GM12878 (cell line): Measurements from ENCODE around the gene ZNF687.
A peak's percentile ranks its signal among the peaks of the same experiment; 100 is the strongest.

Experiments used
- ASH2L ChIP-seq: fragments of 300-600, 200-600 bp; sonication (generic); IDR thresholded peaks from 2 replicates; pipeline ENCODE4 v1.6.1; 2017; ENCODE audit warnings: low read depth, mild to moderate bottlenecking, borderline replicate concordance
- BRCA1 ChIP-seq: IDR thresholded peaks from 2 replicates; pipeline ENCODE4 v1.6.1; 2011; ENCODE audit warnings: low read depth, low read length, improper control_type of control experiment
- CTCF ChIP-seq, 3 experiments: IDR thresholded peaks in 2 of 3; conservative IDR thresholded peaks in 1 of 3; 2 replicates each; pipeline ENCODE4 v1.5.1; 2011; ENCODE audit warnings: low read depth in 3 of 3, low read length in 3 of 3, mild to moderate bottlenecking in 3 of 3, control low read depth in 2 of 3, moderate library complexity in 2 of 3, inconsistent platforms in 1 of 3, mixed read lengths in 1 of 3; ENCODE audit not compliant: control insufficient read depth in 2 of 3, insufficient read depth in 1 of 3; ENCODE audit errors: extremely low read depth in 1 of 3
- ESRRA ChIP-seq: IDR thresholded peaks from 2 replicates; pipeline ENCODE4 v1.6.1; 2012; ENCODE audit warnings: mild to moderate bottlenecking, low read length, improper control_type of control experiment
- MXI1 ChIP-seq: fragments of 150-350 bp; IDR thresholded peaks from 2 replicates; pipeline ENCODE4 v1.6.1; 2011; ENCODE audit warnings: low read depth, mild to moderate bottlenecking, inconsistent platforms, low read length, improper control_type of control experiment
- MYC ChIP-seq: IDR thresholded peaks from 2 replicates; pipeline ENCODE4 v1.6.1; 2011; ENCODE audit warnings: mild to moderate bottlenecking, low read length, moderate library complexity, inconsistent platforms; ENCODE audit not compliant: insufficient read depth, insufficient replicate concordance, insufficient read length, severe bottlenecking
- NBN ChIP-seq: fragments of 450-650 bp; IDR thresholded peaks from 2 replicates; pipeline ENCODE4 v1.6.1; 2016
- POLR2A ChIP-seq: IDR thresholded peaks from 2 replicates; pipeline ENCODE4 v1.6.1; 2011; ENCODE audit warnings: low read depth, mild to moderate bottlenecking, low read length
- RFX5 ChIP-seq: IDR thresholded peaks from 2 replicates; pipeline ENCODE4 v1.6.1; 2011; ENCODE audit warnings: low read depth, low read length, improper control_type of control experiment
- TCF12 ChIP-seq: IDR thresholded peaks from 2 replicates; pipeline ENCODE4 v1.6.1; 2011; ENCODE audit warnings: low read depth, mild to moderate bottlenecking, low read length

GRCh38 chr1:151327223-151327902 lies 45.3 kb downstream of the ZNF687 start, which contains the start of gene PI4KB:
- TF ChIP-seq MXI1 (no peak), CTCF (IDR thresholded peaks at IDR 0.05 in 2 of 3, conservative IDR thresholded peaks at IDR 0.05 in 1 of 3; ENCODE audit: control insufficient read depth in 2 of 3, extremely low read depth in 1 of 3, insufficient read depth in 1 of 3, low read depth in 3 of 3, low read length in 3 of 3) (no peak), MYC (no peak), BRCA1 (no peak), ASH2L (no peak), RFX5 (no peak), ESRRA (no peak), NBN (peak; percentile 15), POLR2A (peak; percentile 83), TCF12 (no peak)
